Mesenchymal stem cell (in vitro differentiated cells and primary cell): ENCODE results near the gene FEM1B.

Experiments
- DNase-seq: peaks from one replicate; pipeline ENCODE4 v3.0.0-alpha.2; 2013
- H2AFZ ChIP-seq: one replicate; pipeline ENCODE4 v1.6.1; 2013; ENCODE audit warnings: low read depth, mild to moderate bottlenecking, control low read depth, inconsistent platforms, low read length, moderate library complexity
- H2AK5ac ChIP-seq: 2 replicates; pipeline ENCODE4 v1.6.1; 2013; ENCODE audit warnings: low read length, moderate library complexity, mild to moderate bottlenecking, inconsistent platforms; ENCODE audit not compliant: severe bottlenecking
- H2BK120ac ChIP-seq: one replicate; pipeline ENCODE4 v1.6.1; 2013; ENCODE audit warnings: low read depth, mild to moderate bottlenecking, inconsistent platforms, low read length, moderate library complexity
- H2BK12ac ChIP-seq, 2 experiments: one replicate each; pipeline ENCODE4 v1.6.1; 2013; ENCODE audit warnings: inconsistent platforms in 2 of 2, low read length in 2 of 2, mild to moderate bottlenecking in 2 of 2, moderate library complexity in 2 of 2, control low read depth in 1 of 2
- H2BK15ac ChIP-seq: one replicate; pipeline ENCODE4 v1.6.1; 2013; ENCODE audit warnings: mild to moderate bottlenecking, low read depth, inconsistent platforms; ENCODE audit not compliant: poor library complexity, severe bottlenecking
- H2BK5ac ChIP-seq: 2 replicates; pipeline ENCODE4 v1.6.1; 2013; ENCODE audit warnings: low read depth, mild to moderate bottlenecking, low read length, control low read depth, inconsistent platforms; ENCODE audit not compliant: poor library complexity, severe bottlenecking
- H3K14ac ChIP-seq, 2 experiments: one replicate each; pipeline ENCODE4 v1.6.1; 2013; ENCODE audit warnings: inconsistent platforms in 2 of 2, low read length in 2 of 2, control low read depth in 1 of 2, mild to moderate bottlenecking in 1 of 2, moderate library complexity in 1 of 2
- H3K18ac ChIP-seq, 2 experiments: one replicate each; pipeline ENCODE4 v1.6.1; 2013; ENCODE audit warnings: inconsistent platforms in 2 of 2, low read length in 2 of 2, control low read depth in 1 of 2, low read depth in 1 of 2, mild to moderate bottlenecking in 1 of 2
- H3K23ac ChIP-seq, 2 experiments: one replicate each; pipeline ENCODE4 v1.6.1; 2013; ENCODE audit warnings: inconsistent platforms in 2 of 2, low read length in 2 of 2, mild to moderate bottlenecking in 2 of 2, moderate library complexity in 2 of 2, control low read depth in 1 of 2
- H3K27ac ChIP-seq: 2 replicates; pipeline ENCODE4 v1.5.1; 2013; ENCODE audit warnings: mild to moderate bottlenecking, moderate library complexity, low read length, control low read depth, inconsistent platforms; ENCODE audit not compliant: poor library complexity, severe bottlenecking
- H3K27me3 ChIP-seq, 2 experiments: 2 replicates each; pipeline versions ENCODE4 v1.6.1 to v1.7.0; 2013; ENCODE audit warnings: low read length in 2 of 2, mild to moderate bottlenecking in 2 of 2, moderate library complexity in 2 of 2, control low read depth in 1 of 2, inconsistent platforms in 1 of 2; ENCODE audit not compliant: control insufficient read depth in 1 of 2, insufficient read depth in 1 of 2
- H3K36me3 ChIP-seq, 2 experiments: 2 replicates each; pipeline versions ENCODE4 v1.6.1 to v1.7.0; 2013; ENCODE audit warnings: low read length in 2 of 2, control low read depth in 1 of 2, inconsistent platforms in 1 of 2, low read depth in 1 of 2, mild to moderate bottlenecking in 1 of 2; ENCODE audit not compliant: insufficient read depth in 2 of 2, control insufficient read depth in 1 of 2
- H3K4ac ChIP-seq, 2 experiments: one replicate each; pipeline ENCODE4 v1.6.1; 2013; ENCODE audit warnings: inconsistent platforms in 2 of 2, low read length in 2 of 2, mild to moderate bottlenecking in 2 of 2, moderate library complexity in 2 of 2, control low read depth in 1 of 2, low read depth in 1 of 2
- H3K4me1 ChIP-seq: 2 replicates; pipeline ENCODE4 v1.6.1; 2013; ENCODE audit warnings: low read depth, low read length, control low read depth; ENCODE audit not compliant: control insufficient read depth, insufficient read depth
- H3K4me2 ChIP-seq: 2 replicates; pipeline ENCODE4 v1.6.1; 2013; ENCODE audit warnings: low read length, mild to moderate bottlenecking, inconsistent platforms; ENCODE audit not compliant: poor library complexity, severe bottlenecking
- H3K4me3 ChIP-seq, 2 experiments: 2 replicates each; pipeline versions ENCODE4 v1.5.1 to v1.7.0; 2013; ENCODE audit warnings: low read length in 2 of 2, mild to moderate bottlenecking in 2 of 2, control low read depth in 1 of 2, low read depth in 1 of 2; ENCODE audit not compliant: insufficient read depth in 1 of 2
- H3K79me1 ChIP-seq: replicated peaks from 2 replicates; pipeline ENCODE4 v1.6.1; 2013; ENCODE audit warnings: mild to moderate bottlenecking, control low read depth, low read length, inconsistent platforms; ENCODE audit not compliant: poor library complexity, severe bottlenecking
- H3K9ac ChIP-seq: 2 replicates; pipeline ENCODE4 v1.7.0; 2013; ENCODE audit warnings: mild to moderate bottlenecking, low read length, moderate library complexity
- H3K9me3 ChIP-seq: 2 replicates; pipeline ENCODE4 v1.7.0; 2013; ENCODE audit warnings: mild to moderate bottlenecking, low read length; ENCODE audit not compliant: control insufficient read depth
- H4K8ac ChIP-seq: one replicate; pipeline ENCODE4 v1.6.1; 2013; ENCODE audit warnings: inconsistent platforms, mild to moderate bottlenecking, low read length, moderate library complexity
- H4K91ac ChIP-seq: one replicate; pipeline ENCODE4 v1.6.1; 2013; ENCODE audit warnings: mild to moderate bottlenecking, low read length, inconsistent platforms
- WGBS: methylation state at CpG from one replicate; pipeline ENCODE4 v1.1.7; 2013; ENCODE audit warnings: mixed read lengths; 5-methylcytosine and 5-hydroxymethylcytosine counted together

Gene FEM1B

DNA sequence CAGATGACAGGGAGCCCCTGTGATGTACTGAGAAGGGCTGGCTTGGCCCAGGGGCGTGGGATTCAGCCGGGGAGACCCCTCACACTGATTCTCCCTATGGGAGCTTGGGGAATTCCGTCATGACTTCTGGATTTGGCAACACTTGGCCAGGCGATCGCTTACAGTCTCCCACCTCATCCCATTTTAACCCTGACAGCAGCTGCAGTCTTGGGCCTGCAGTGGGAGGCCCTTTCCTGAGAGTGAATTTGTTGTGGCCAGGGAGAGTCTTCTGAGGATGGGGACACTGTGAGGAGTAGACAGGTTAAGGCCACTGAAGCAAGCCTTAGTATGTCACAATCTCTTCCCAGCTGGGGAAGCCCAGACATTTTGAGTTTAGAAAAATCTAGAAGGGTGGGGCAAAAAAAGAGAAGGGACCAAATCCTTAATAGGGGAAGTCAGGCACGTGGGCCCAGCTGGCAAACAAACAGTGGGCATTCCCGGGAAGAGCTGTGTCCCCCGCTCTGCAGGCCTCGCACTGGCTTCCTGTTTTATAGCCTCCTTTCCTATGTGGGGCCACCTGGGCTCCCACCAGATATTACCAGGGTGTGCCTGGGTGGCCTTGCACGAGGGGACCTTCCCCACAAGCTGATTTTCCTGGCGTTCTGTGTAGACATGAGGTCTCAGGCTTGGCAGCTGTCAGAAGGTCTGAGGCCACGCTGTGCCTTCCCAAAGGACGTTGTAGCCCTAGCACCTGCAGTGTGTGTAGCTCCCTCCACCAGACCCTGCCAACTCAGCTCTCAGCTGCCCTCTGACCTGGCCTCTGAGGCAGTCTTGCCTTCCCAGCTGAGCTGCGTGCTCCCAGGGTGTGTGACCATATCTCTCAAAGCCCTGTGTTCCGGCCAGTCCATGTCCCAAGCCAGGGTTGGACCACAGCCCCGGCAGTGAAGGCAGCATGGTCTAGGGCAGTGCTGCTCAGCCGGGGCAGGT is 64.5 kb downstream of the FEM1B start:
- Histone ChIP-seq H2AFZ (no peak overlapping the region), H3K4ac (peak overlapping the region; percentile 42 to 64), H3K23ac (peak overlapping the region in 1 of 2 experiments; percentile 51), H2AK5ac (peak overlapping the region; percentile 10), H3K4me2 (no peak overlapping the region), H4K8ac (peak overlapping the region; percentile 87), H3K79me1 (peaks cover 12% of the 10 kb centered on the region), H2BK15ac (peak overlapping the region; percentile 39), H3K36me3 (peaks cover 0 to 87% of the 10 kb centered on the region in 2 experiments), H4K91ac (peak overlapping the region; percentile 88), H3K9me3 (no peaks in the 10 kb centered on the region), H3K4me1 (peaks cover 24% of the 10 kb centered on the region), H3K27ac (no peak overlapping the region), H3K14ac (peak overlapping the region in 1 of 2 experiments; percentile 31), H3K27me3 (peaks cover 0 to 10% of the 10 kb centered on the region in 2 experiments), H2BK5ac (no peak overlapping the region), H2BK12ac (peak overlapping the region; percentile 69 to 79), H3K18ac (peak overlapping the region; percentile 67 to 81), H2BK120ac (peak overlapping the region; percentile 9), H3K9ac (no peak overlapping the region), H3K4me3 (no peak overlapping the region)
- peak; percentile 76 for DNase-seq
- WGBS = 74% methylated on average over 17 of the region's 17 CpGs

DNA sequence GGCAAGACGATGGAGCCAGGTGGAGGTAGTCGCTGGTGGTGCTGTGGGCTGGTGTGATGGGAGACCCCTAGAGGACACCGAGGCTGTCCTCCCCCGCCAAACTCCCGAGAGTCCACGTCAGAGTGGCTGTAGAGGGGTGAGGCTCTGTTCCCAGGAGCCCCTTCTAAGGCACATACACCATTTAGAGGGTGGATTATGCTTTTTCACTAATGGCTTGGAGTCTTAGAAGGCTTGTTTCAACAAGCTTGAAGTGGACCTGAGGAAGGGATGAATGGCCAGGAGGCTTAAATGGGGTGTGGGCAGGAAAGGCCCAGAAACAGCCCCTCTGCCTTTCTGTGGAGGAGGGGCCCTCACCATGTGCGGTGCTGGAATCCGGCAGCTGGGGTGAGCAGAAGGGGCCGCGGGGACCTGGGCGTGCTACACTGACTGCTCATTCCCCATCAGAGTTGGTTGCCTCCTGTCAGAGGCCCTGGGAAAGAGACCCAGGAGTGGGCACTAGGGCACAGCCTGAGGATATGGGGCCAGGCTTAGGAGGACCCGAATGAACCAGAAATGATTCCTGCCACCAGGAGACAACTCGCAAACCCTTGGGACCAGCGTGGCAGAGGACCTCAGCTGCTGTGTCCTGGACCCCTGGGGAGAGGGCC is 66.2 kb downstream of the FEM1B start:
- H2BK5ac ChIP-seq = no peak overlapping the region
- peaks cover 28% of the 10 kb centered on the region for H3K4me1 ChIP-seq
- peak overlapping the region; percentile 41 for H3K18ac ChIP-seq
- no peak overlapping the region for H3K4me2 ChIP-seq
- no peak overlapping the region for H2BK15ac ChIP-seq
- 88% methylated on average over 11 of the region's 14 CpGs for WGBS
- H2AK5ac ChIP-seq = peak overlapping the region; percentile 15
- peaks cover 0 to 84% of the 10 kb centered on the region in 2 experiments for H3K36me3 ChIP-seq
- no peak overlapping the region for H3K9ac ChIP-seq
- H3K79me1 ChIP-seq = peaks cover 12% of the 10 kb centered on the region
- H3K4me3 ChIP-seq = no peak overlapping the region
- H3K23ac ChIP-seq = no peak overlapping the region
- peak overlapping the region; percentile 12 for H4K8ac ChIP-seq
- H3K14ac ChIP-seq = no peak overlapping the region
- H2BK120ac ChIP-seq = no peak overlapping the region
- H3K4ac ChIP-seq = peak overlapping the region; percentile 6 to 47
- H4K91ac ChIP-seq = peak overlapping the region; percentile 5
- H3K9me3 ChIP-seq = no peaks in the 10 kb centered on the region
- H2AFZ ChIP-seq = no peak overlapping the region
- no peak for DNase-seq
- H2BK12ac ChIP-seq = peak overlapping the region; percentile 44 to 68
- H3K27me3 ChIP-seq = peaks cover 0 to 10% of the 10 kb centered on the region in 2 experiments
- no peak overlapping the region for H3K27ac ChIP-seq

DNA sequence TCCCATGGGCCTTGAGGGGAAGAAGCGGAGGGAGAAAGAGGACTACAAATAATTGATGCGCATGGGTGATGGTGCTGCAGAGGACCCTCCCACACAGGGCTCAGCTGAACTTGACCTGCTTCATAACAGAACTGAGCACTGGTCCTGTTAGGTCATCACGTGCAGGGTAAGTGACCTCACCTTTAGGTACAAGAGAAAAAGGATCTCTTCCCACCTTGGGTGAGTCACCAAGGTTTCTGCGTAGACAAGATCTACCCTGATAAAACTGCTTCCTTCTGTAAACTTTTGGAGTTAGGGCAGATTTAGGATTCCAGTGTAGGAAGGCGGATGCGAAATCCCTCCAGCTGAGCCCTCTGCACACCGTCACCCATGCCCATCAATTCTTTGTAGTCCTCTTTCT is 67.1 kb downstream of the FEM1B start:
- Histone ChIP-seq H4K91ac (no peak overlapping the region), H3K79me1 (peaks cover 12% of the 10 kb centered on the region), H3K27ac (no peak overlapping the region), H3K4me2 (no peak overlapping the region), H3K23ac (no peak overlapping the region), H3K4me3 (no peak overlapping the region), H2AFZ (no peak overlapping the region), H3K18ac (no peak overlapping the region), H3K36me3 (peaks cover 4 to 78% of the 10 kb centered on the region in 2 experiments), H3K4me1 (peaks cover 31% of the 10 kb centered on the region), H3K27me3 (peaks cover 0 to 10% of the 10 kb centered on the region in 2 experiments), H4K8ac (no peak overlapping the region), H2BK120ac (no peak overlapping the region), H2BK12ac (no peak overlapping the region), H3K4ac (no peak overlapping the region), H2AK5ac (peak overlapping the region; percentile 40), H2BK5ac (no peak overlapping the region), H2BK15ac (no peak overlapping the region), H3K9ac (no peak overlapping the region), H3K14ac (no peak overlapping the region), H3K9me3 (no peaks in the 10 kb centered on the region)
- 92% methylated on average over 7 of the region's 7 CpGs for WGBS
- no peak for DNase-seq
